ENCODE data around the gene RCAN2. TPM values are rescaled to one million over a fixed set of nuclear protein-coding genes. Genes with fewer than 3 reads are reported as not detected.

Gene RCAN2
- total RNA-seq, 6 experiments from 2014 or later = 0.06 to 1.00 (median 0.31) TPM; not detected in 2

GRCh38 chr6:46284475-46284874 is 206.8 kb downstream of the RCAN2 start:
- H3K4me3 Mint-ChIP-seq = no peak overlapping the region

GRCh38 chr6:46281110-46281509 is 210.1 kb downstream of the RCAN2 start:
- H3K27ac Mint-ChIP-seq = no peak overlapping the region
- no peaks in the 10 kb centered on the region for H3K27me3 Mint-ChIP-seq (ENCODE audit: insufficient read depth)
- H3K4me3 Mint-ChIP-seq = no peak overlapping the region
- H3K9me3 Mint-ChIP-seq = peaks cover 19% of the 10 kb centered on the region
- no peak for DNase-seq
- H3K4me1 Mint-ChIP-seq (ENCODE audit: low read depth) = no peaks in the 10 kb centered on the region
- H3K36me3 Mint-ChIP-seq (ENCODE audit: low read depth) = no peaks in the 10 kb centered on the region; the same call in 1 of the 2 replicates
- TF ChIP-seq CTCF (IDR thresholded peaks at IDR 0.05) = no peak

More at GRCh38 chr6:46284475-46284874, 206.8 kb downstream of the RCAN2 start:
- Mint-ChIP-seq H3K4me1 (ENCODE audit: low read depth) (no peaks in the 10 kb centered on the region), H3K27me3 (ENCODE audit: insufficient read depth) (peaks cover 2% of the 10 kb centered on the region), H3K9me3 (peaks cover 31% of the 10 kb centered on the region), H3K27ac (no peak overlapping the region), H3K36me3 (ENCODE audit: low read depth) (peaks cover 4% of the 10 kb centered on the region; the same call in 1 of the 2 replicates)
- no peak for TF ChIP-seq CTCF (IDR thresholded peaks at IDR 0.05)
- DNase-seq = no peak

GRCh38 chr6:46279874-46280273 is 211.4 kb downstream of the RCAN2 start:
- Mint-ChIP-seq H3K9me3 (peaks cover 25% of the 10 kb centered on the region), H3K27ac (no peak overlapping the region), H3K36me3 (ENCODE audit: low read depth) (no peaks in the 10 kb centered on the region; the same call in 1 of the 2 replicates), H3K4me1 (ENCODE audit: low read depth) (no peaks in the 10 kb centered on the region), H3K4me3 (no peak overlapping the region), H3K27me3 (ENCODE audit: insufficient read depth) (no peaks in the 10 kb centered on the region)
- TF ChIP-seq CTCF (IDR thresholded peaks at IDR 0.05) = no peak
- no peak for DNase-seq

- DNase-seq = no peak
- Mint-ChIP-seq H3K27ac (no peak overlapping the region), H3K4me1 (ENCODE audit: low read depth) (no peaks in the 10 kb centered on the region), H3K9me3 (peaks cover 30% of the 10 kb centered on the region), H3K36me3 (ENCODE audit: low read depth) (no peaks in the 10 kb centered on the region; the same call in 1 of the 2 replicates), H3K27me3 (ENCODE audit: insufficient read depth) (no peaks in the 10 kb centered on the region), H3K4me3 (no peak overlapping the region)
- TF ChIP-seq CTCF (IDR thresholded peaks at IDR 0.05) = no peak
Observed at GRCh38 chr6:46276576-46277142, 214.6 kb downstream of the RCAN2 start.

GRCh38 chr6:46274502-46274901 is 216.7 kb downstream of the RCAN2 start:
- no peaks in the 10 kb centered on the region; the same call in 1 of the 2 replicates for H3K36me3 Mint-ChIP-seq (ENCODE audit: low read depth)
- H3K9me3 Mint-ChIP-seq = peaks cover 31% of the 10 kb centered on the region
- H3K4me1 Mint-ChIP-seq (ENCODE audit: low read depth) = no peaks in the 10 kb centered on the region
- no peak overlapping the region for H3K27ac Mint-ChIP-seq
- no peak for TF ChIP-seq CTCF (IDR thresholded peaks at IDR 0.05)
- H3K4me3 Mint-ChIP-seq = no peak overlapping the region
- DNase-seq = no peak
- no peaks in the 10 kb centered on the region for H3K27me3 Mint-ChIP-seq (ENCODE audit: insufficient read depth)
